B cell (primary cell): ENCODE data around the gene AOAH. TPM values are rescaled to one million over a fixed set of nuclear protein-coding genes. Genes with fewer than 3 reads are reported as not detected.

Source experiments
- ATAC-seq: fragments of 200-7000 bp; cut with Tn5 transposase; one replicate; pipeline ENCODE4 v1.10.0; 2021; ENCODE audit warnings: low read depth, mild to moderate bottlenecking, moderate number of reproducible peaks, moderate library complexity
- CTCF ChIA-PET: fragments of 350-600 bp; sonication (Branson Sonifier 250); formaldehyde crosslinking; loops from one replicate; lab custom pipeline; 2021; ENCODE audit warnings: antibody characterized with exemption, inconsistent platforms; lab: Charles Lee
- POLR2A ChIA-PET: fragments of 350-600 bp; sonication (Branson Sonifier 250); formaldehyde crosslinking; loops from one replicate; lab custom pipeline; 2021; ENCODE audit warnings: antibody characterized with exemption; lab: Charles Lee
- DNase-seq: peaks from one replicate; pipeline ENCODE4 v3.0.0; 2013
- H2AFZ ChIP-seq: 2 replicates; pipeline ENCODE4 v1.6.1; 2012; ENCODE audit warnings: mild to moderate bottlenecking, low read depth, low read length; ENCODE audit not compliant: insufficient read depth, poor library complexity, severe bottlenecking
- H3K27ac ChIP-seq, 2 donors: 1 replicate in 1 of 2; 2 replicates in 1 of 2; pipeline ENCODE4 v1.5.1; 2012 to 2013; ENCODE audit warnings: low read length in 2 of 2, mild to moderate bottlenecking in 2 of 2, moderate library complexity in 1 of 2
- H3K27me3 ChIP-seq, 4 experiments: fragments of 200-600 bp in 1 of 4; sonication (generic) in 1 of 4; replicated peaks in 1 of 4; 1 replicate in 2 of 4; 2 replicates in 2 of 4; pipeline versions ENCODE4 v1.6.1 to v1.7.0; 2013 to 2016; ENCODE audit warnings: low read length in 3 of 4, mild to moderate bottlenecking in 2 of 4, mixed read lengths in 1 of 4, moderate library complexity in 1 of 4; ENCODE audit not compliant: insufficient read depth in 4 of 4, control insufficient read depth in 3 of 4; ENCODE audit errors: control extremely low read depth in 1 of 4
- H3K36me3 ChIP-seq, 2 experiments: replicated peaks in 1 of 2; 1 replicate in 1 of 2; 2 replicates in 1 of 2; pipeline versions ENCODE4 v1.6.1 to v1.7.1; 2013; ENCODE audit warnings: low read length in 1 of 2; ENCODE audit not compliant: insufficient read depth in 2 of 2, control insufficient read depth in 1 of 2; ENCODE audit errors: control extremely low read depth in 1 of 2, extremely low read depth in 1 of 2
- H3K4me1 ChIP-seq, 2 donors: fragments of 200-600 bp in 1 of 2; sonication (generic) in 1 of 2; 1 replicate in 1 of 2; 2 replicates in 1 of 2; pipeline versions ENCODE4 v1.5.1 to v1.6.1; 2013 to 2017; ENCODE audit warnings: low read length in 2 of 2; ENCODE audit not compliant: control insufficient read depth in 2 of 2, insufficient read depth in 2 of 2
- H3K4me2 ChIP-seq: replicated peaks from 2 replicates; pipeline ENCODE3; 2012; ENCODE audit warnings: mild to moderate bottlenecking, low read depth, low read length; ENCODE audit not compliant: poor library complexity, severe bottlenecking
- H3K4me3 ChIP-seq, 5 experiments: fragments of 200-600 bp in 1 of 5; sonication (generic) in 1 of 5; 1 replicate in 3 of 5; 2 replicates in 2 of 5; pipeline versions ENCODE4 v1.5.1 to v1.7.0; 2011 to 2016; ENCODE audit warnings: low read length in 4 of 5, mild to moderate bottlenecking in 4 of 5, low read depth in 2 of 5, control low read depth in 1 of 5, moderate library complexity in 1 of 5; ENCODE audit not compliant: insufficient read depth in 1 of 5; ENCODE audit errors: control extremely low read depth in 1 of 5, extremely low read depth in 1 of 5
- H3K79me2 ChIP-seq: fragments of 200-600 bp; sonication (generic); one replicate; pipeline ENCODE4 v1.6.0; 2016; ENCODE audit warnings: low read length; ENCODE audit not compliant: control insufficient read depth, insufficient read depth
- H3K9ac ChIP-seq: fragments of 200-600 bp; sonication (generic); 2 replicates; pipeline ENCODE4 v1.6.1; 2017; ENCODE audit warnings: mild to moderate bottlenecking, low read length, moderate library complexity
- H3K9me3 ChIP-seq, 3 donors: one replicate each; pipeline versions ENCODE4 v1.6.1 to v1.7.1; 2013; ENCODE audit warnings: low read length in 2 of 3; ENCODE audit not compliant: control insufficient read depth in 2 of 3, insufficient read depth in 1 of 3; ENCODE audit errors: control extremely low read depth in 1 of 3
- H4K20me1 ChIP-seq: 2 replicates; pipeline ENCODE4 v1.6.0; 2012; ENCODE audit warnings: mild to moderate bottlenecking, low read length; ENCODE audit not compliant: insufficient read depth, control insufficient read depth, poor library complexity, severe bottlenecking
- H3K27ac Mint-ChIP-seq: one replicate; pipeline ENCODE4 v1.8.0; 2021; ENCODE audit warnings: mixed read lengths
- H3K27me3 Mint-ChIP-seq: one replicate; pipeline ENCODE4 v1.8.0; 2021; ENCODE audit warnings: mixed read lengths
- H3K4me1 Mint-ChIP-seq: one replicate; pipeline ENCODE4 v1.8.0; 2021; ENCODE audit warnings: mixed read lengths
- H3K4me3 Mint-ChIP-seq: one replicate; pipeline ENCODE4 v1.8.0; 2021; ENCODE audit warnings: mixed read lengths
- H3K9me3 Mint-ChIP-seq: one replicate; pipeline ENCODE4 v1.8.0; 2022; ENCODE audit warnings: mixed read lengths; ENCODE audit not compliant: insufficient read depth
- EZH2 ChIP-seq: IDR thresholded peaks from 2 replicates; pipeline ENCODE4 v1.6.1; 2012; ENCODE audit warnings: borderline replicate concordance, low read depth, mild to moderate bottlenecking, moderate library complexity, low read length; ENCODE audit not compliant: insufficient read depth, poor library complexity, severe bottlenecking
- WGBS: methylation state at CpG from one replicate; pipeline ENCODE4 v1.1.5; 2013; ENCODE audit warnings: missing lambda C conversion rate; ENCODE audit not compliant: insufficient coverage; 5-methylcytosine and 5-hydroxymethylcytosine counted together
- intact Hi-C: fragments of 100-400 bp; cut with micrococcal nuclease; formaldehyde crosslinking; loops from one replicate; pipeline ENCODE4 v1.10.0; 2022
- polyA plus RNA-seq: library from polyadenylated mRNA; depleted of rRNA; stranded (reverse); fragments of >200 nt; gene quantifications from 2 replicates; pipeline ENCODE4 v1.2.3, GENCODE V29; 2012
- total RNA-seq, 2 donors: library from RNA; stranded (reverse); fragments of 120-200 nt in 1 of 2; gene quantifications; 1 replicate in 1 of 2; 2 replicates in 1 of 2; pipeline versions ENCODE4 v1.2.3 to v1.2.4, GENCODE V29; 2013 to 2022
- TF ChIP-seq, protein P1 (sequence below): fragments of 200-600 bp; IDR thresholded peaks from one replicate; pipeline ENCODE4 v1.8.0; 2022; ENCODE audit warnings: antibody characterized with exemption, mild to moderate bottlenecking

Gene AOAH
- total and polyA plus RNA-seq, 2 donors (not counting 1 experiment from before 2014, with no cell fraction given): 2.6 to 5.0 TPM

DNA sequence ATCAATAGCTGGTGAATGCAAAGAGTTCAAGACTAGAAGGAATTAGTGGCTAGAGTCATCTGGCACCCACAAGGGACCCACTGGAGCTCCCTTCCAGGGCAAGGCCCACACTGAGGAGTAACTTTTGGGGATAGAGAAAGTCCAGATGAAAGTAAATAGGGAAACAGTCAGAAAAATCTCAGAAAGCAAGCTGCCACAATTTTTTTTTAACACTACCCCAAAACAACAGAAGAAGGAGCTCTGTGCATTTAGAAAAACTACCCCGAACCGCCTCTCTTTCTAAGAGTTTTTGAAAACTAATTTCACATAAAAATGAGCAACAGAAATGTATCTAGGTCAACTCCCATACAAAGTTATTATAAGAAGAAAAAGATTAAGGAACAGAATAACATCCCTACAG is 42.2 kb downstream of the AOAH start:
- POLR2A ChIA-PET: no interaction called here
- TF ChIP-seq, protein P1, sequence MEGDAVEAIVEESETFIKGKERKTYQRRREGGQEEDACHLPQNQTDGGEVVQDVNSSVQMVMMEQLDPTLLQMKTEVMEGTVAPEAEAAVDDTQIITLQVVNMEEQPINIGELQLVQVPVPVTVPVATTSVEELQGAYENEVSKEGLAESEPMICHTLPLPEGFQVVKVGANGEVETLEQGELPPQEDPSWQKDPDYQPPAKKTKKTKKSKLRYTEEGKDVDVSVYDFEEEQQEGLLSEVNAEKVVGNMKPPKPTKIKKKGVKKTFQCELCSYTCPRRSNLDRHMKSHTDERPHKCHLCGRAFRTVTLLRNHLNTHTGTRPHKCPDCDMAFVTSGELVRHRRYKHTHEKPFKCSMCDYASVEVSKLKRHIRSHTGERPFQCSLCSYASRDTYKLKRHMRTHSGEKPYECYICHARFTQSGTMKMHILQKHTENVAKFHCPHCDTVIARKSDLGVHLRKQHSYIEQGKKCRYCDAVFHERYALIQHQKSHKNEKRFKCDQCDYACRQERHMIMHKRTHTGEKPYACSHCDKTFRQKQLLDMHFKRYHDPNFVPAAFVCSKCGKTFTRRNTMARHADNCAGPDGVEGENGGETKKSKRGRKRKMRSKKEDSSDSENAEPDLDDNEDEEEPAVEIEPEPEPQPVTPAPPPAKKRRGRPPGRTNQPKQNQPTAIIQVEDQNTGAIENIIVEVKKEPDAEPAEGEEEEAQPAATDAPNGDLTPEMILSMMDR: no peak
- no peak for TF ChIP-seq EZH2

GRCh38 chr7:36677769-36678437 is 46.4 kb downstream of the AOAH start:
- H3K4me1 Mint-ChIP-seq: peaks cover 13% of the 10 kb centered on the region
- peak overlapping the region; percentile 21 for H3K27ac Mint-ChIP-seq
- intact Hi-C loops: loop anchor here (10.0 kb wide), 1 partner anchor 107 kb away; no protein-coding TSS in a partner anchor
- no peak for TF ChIP-seq EZH2
- TF ChIP-seq, protein P1: no peak
- peak overlapping the region; percentile 52 for H2AFZ ChIP-seq
- no peaks in the 10 kb centered on the region for H4K20me1 ChIP-seq
- H3K4me3 Mint-ChIP-seq: peak overlapping the region; percentile 55
- H3K27me3 ChIP-seq: no peaks in the 10 kb centered on the region
- H3K9me3 Mint-ChIP-seq: no peaks in the 10 kb centered on the region
- no peak overlapping the region for H3K27ac ChIP-seq
- H3K9ac ChIP-seq: no peak overlapping the region
- peaks cover 11% of the 10 kb centered on the region in 2 donors for H3K4me1 ChIP-seq
- DNase-seq (no peak), ATAC-seq (no peak)
- POLR2A ChIA-PET: no interaction called here
- H3K4me2 ChIP-seq: peak overlapping the region; percentile 46
- CTCF ChIA-PET: interaction anchor here (1.5 to 1.6 kb wide), 2 partner anchors 29 to 504 kb away, joined by 3 to 6 read pairs; no protein-coding TSS in a partner anchor
- no peaks in the 10 kb centered on the region for H3K36me3 ChIP-seq
- no peaks in the 10 kb centered on the region for H3K9me3 ChIP-seq
- H3K79me2 ChIP-seq: no peaks in the 10 kb centered on the region
- H3K27me3 Mint-ChIP-seq: no peaks in the 10 kb centered on the region
- 50% methylated on average over 1 of the region's 2 CpGs for WGBS
- no peak overlapping the region for H3K4me3 ChIP-seq

More for the DNA sequence above, 42.2 kb downstream of the AOAH start:
- ATAC-seq (no peak), DNase-seq (no peak)
- no CpG with 5 or more reads among the region's 2 CpGs for WGBS
- Histone ChIP-seq H3K9ac (no peak overlapping the region), H3K4me3 (no peak overlapping the region), H2AFZ (no peak overlapping the region), H3K27me3 (no peaks in the 10 kb centered on the region), H3K9me3 (no peaks in the 10 kb centered on the region), H3K79me2 (no peaks in the 10 kb centered on the region), H3K4me2 (no peak overlapping the region), H3K4me1 (peaks cover 11% of the 10 kb centered on the region in 2 donors), H4K20me1 (no peaks in the 10 kb centered on the region), H3K36me3 (no peaks in the 10 kb centered on the region), H3K27ac (no peak overlapping the region)
- H3K4me1 Mint-ChIP-seq: peaks cover 13% of the 10 kb centered on the region
- CTCF ChIA-PET: interaction anchor here (1.2 kb wide), 1 partner anchor 500 kb away, joined by 7 read pairs; no protein-coding TSS in a partner anchor
- no peaks in the 10 kb centered on the region for H3K27me3 Mint-ChIP-seq
- intact Hi-C loops: no loop called here
- H3K9me3 Mint-ChIP-seq: no peaks in the 10 kb centered on the region
- no peak overlapping the region for H3K27ac Mint-ChIP-seq
- no peak overlapping the region for H3K4me3 Mint-ChIP-seq
